Measurements from ENCODE around the gene CGB5.
A peak's percentile ranks its signal among the peaks of the same experiment; 100 is the strongest.
"Not testable (repeated sequence)": the region's sequence is repeated elsewhere in the genome, so short reads cannot be mapped to it uniquely, and the experiment has no call there.

Gene CGB5

GRCh38 chr19:49065905-49066512 lies 22.4 kb downstream of the CGB5 start:
- Histone ChIP-seq H3K9me3 (ENCODE audit: control insufficient read depth, low read length) (no peaks in the 10 kb centered on the region), H3K27me3 (ENCODE audit: control insufficient read depth, insufficient read depth, low read length) (peaks cover 62% of the 10 kb centered on the region), H3K9ac (ENCODE audit: low read length) (no peak overlapping the region), H3K4me3 (ENCODE audit: low read length) (no peak overlapping the region), H3K36me3 (ENCODE audit: control insufficient read depth, insufficient read depth, low read length) (no peaks in the 10 kb centered on the region), H3K4me1 (ENCODE audit: control insufficient read depth, insufficient read depth, low read length) (peaks cover 6% of the 10 kb centered on the region)

GRCh38 chr19:49067554-49067953 lies 23.9 kb downstream of the CGB5 start:
- H3K27me3 ChIP-seq (ENCODE audit: control insufficient read depth, insufficient read depth, low read length) = peaks cover 62% of the 10 kb centered on the region
- peaks cover 6% of the 10 kb centered on the region for H3K4me1 ChIP-seq (ENCODE audit: control insufficient read depth, insufficient read depth, low read length)
- H3K36me3 ChIP-seq (ENCODE audit: control insufficient read depth, insufficient read depth, low read length) = no peaks in the 10 kb centered on the region
- H3K9ac ChIP-seq (ENCODE audit: low read length) = no peak overlapping the region
- H3K4me3 ChIP-seq (ENCODE audit: low read length) = no peak overlapping the region
- no peaks in the 10 kb centered on the region for H3K9me3 ChIP-seq (ENCODE audit: control insufficient read depth, low read length)

- H3K9ac ChIP-seq (ENCODE audit: low read length) = no peak overlapping the region
- H3K9me3 ChIP-seq (ENCODE audit: control insufficient read depth, low read length) = no peaks in the 10 kb centered on the region
- H3K4me3 ChIP-seq (ENCODE audit: low read length) = no peak overlapping the region
- peaks cover 6% of the 10 kb centered on the region for H3K4me1 ChIP-seq (ENCODE audit: control insufficient read depth, insufficient read depth, low read length)
- peaks cover 72% of the 10 kb centered on the region for H3K27me3 ChIP-seq (ENCODE audit: control insufficient read depth, insufficient read depth, low read length)
- H3K36me3 ChIP-seq (ENCODE audit: control insufficient read depth, insufficient read depth, low read length) = no peaks in the 10 kb centered on the region
These were observed 25.4 kb downstream of the CGB5 start for GRCh38 chr19:49069026-49069425.

- H3K9me3 ChIP-seq (ENCODE audit: control insufficient read depth, low read length) = no peaks in the 10 kb centered on the region
- no peaks in the 10 kb centered on the region for H3K4me1 ChIP-seq (ENCODE audit: control insufficient read depth, insufficient read depth, low read length)
- H3K36me3 ChIP-seq (ENCODE audit: control insufficient read depth, insufficient read depth, low read length) = no peaks in the 10 kb centered on the region
- no peak overlapping the region for H3K9ac ChIP-seq (ENCODE audit: low read length)
- H3K27me3 ChIP-seq (ENCODE audit: control insufficient read depth, insufficient read depth, low read length) = peaks cover 66% of the 10 kb centered on the region
- no peak overlapping the region for H3K4me3 ChIP-seq (ENCODE audit: low read length)
These were observed 26.8 kb downstream of the CGB5 start for GRCh38 chr19:49070416-49070815.

GRCh38 chr19:49071860-49072547 lies 28.4 kb downstream of the CGB5 start:
- Histone ChIP-seq H3K4me1 (ENCODE audit: control insufficient read depth, insufficient read depth, low read length) (no peaks in the 10 kb centered on the region), H3K36me3 (ENCODE audit: control insufficient read depth, insufficient read depth, low read length) (no peaks in the 10 kb centered on the region), H3K27me3 (ENCODE audit: control insufficient read depth, insufficient read depth, low read length) (peaks cover 50% of the 10 kb centered on the region), H3K9me3 (ENCODE audit: control insufficient read depth, low read length) (no peaks in the 10 kb centered on the region), H3K4me3 (ENCODE audit: low read length) (no peak overlapping the region), H3K9ac (ENCODE audit: low read length) (no peak overlapping the region)

- H3K4me1 ChIP-seq (ENCODE audit: control insufficient read depth, insufficient read depth, low read length) = no peaks in the 10 kb centered on the region
- peaks cover 40% of the 10 kb centered on the region for H3K27me3 ChIP-seq (ENCODE audit: control insufficient read depth, insufficient read depth, low read length)
- H3K9me3 ChIP-seq (ENCODE audit: control insufficient read depth, low read length) = no peaks in the 10 kb centered on the region
- H3K9ac ChIP-seq (ENCODE audit: low read length) = no peak overlapping the region
- H3K36me3 ChIP-seq (ENCODE audit: control insufficient read depth, insufficient read depth, low read length) = no peaks in the 10 kb centered on the region
- H3K4me3 ChIP-seq (ENCODE audit: low read length) = no peak overlapping the region
These were observed 30.1 kb downstream of the CGB5 start for GRCh38 chr19:49073514-49074378.

- H3K36me3 ChIP-seq (ENCODE audit: control insufficient read depth, insufficient read depth, low read length); H3K9me3 ChIP-seq (ENCODE audit: control insufficient read depth, low read length); H3K4me1 ChIP-seq (ENCODE audit: control insufficient read depth, insufficient read depth, low read length); H3K4me3 ChIP-seq (ENCODE audit: low read length); H3K9ac ChIP-seq (ENCODE audit: low read length): not testable (repeated sequence)
- peaks cover 35% of the 10 kb centered on the region for H3K27me3 ChIP-seq (ENCODE audit: control insufficient read depth, insufficient read depth, low read length)
These were observed 31.2 kb downstream of the CGB5 start for GRCh38 chr19:49074869-49075268.

GRCh38 chr19:49080392-49080791 lies 36.7 kb downstream of the CGB5 start:
- Histone ChIP-seq H3K9ac (ENCODE audit: low read length) (no peak overlapping the region), H3K4me1 (ENCODE audit: control insufficient read depth, insufficient read depth, low read length) (no peaks in the 10 kb centered on the region), H3K4me3 (ENCODE audit: low read length) (no peak overlapping the region), H3K9me3 (ENCODE audit: control insufficient read depth, low read length) (no peaks in the 10 kb centered on the region), H3K36me3 (ENCODE audit: control insufficient read depth, insufficient read depth, low read length) (no peaks in the 10 kb centered on the region), H3K27me3 (ENCODE audit: control insufficient read depth, insufficient read depth, low read length) (no peaks in the 10 kb centered on the region)

GRCh38 chr19:49081273-49081672 lies 37.6 kb downstream of the CGB5 start:
- Histone ChIP-seq H3K4me3 (ENCODE audit: low read length) (no peak overlapping the region), H3K27me3 (ENCODE audit: control insufficient read depth, insufficient read depth, low read length) (no peaks in the 10 kb centered on the region), H3K9ac (ENCODE audit: low read length) (no peak overlapping the region), H3K9me3 (ENCODE audit: control insufficient read depth, low read length) (no peaks in the 10 kb centered on the region), H3K4me1 (ENCODE audit: control insufficient read depth, insufficient read depth, low read length) (peaks cover 3% of the 10 kb centered on the region), H3K36me3 (ENCODE audit: control insufficient read depth, insufficient read depth, low read length) (no peaks in the 10 kb centered on the region)

- Histone ChIP-seq H3K4me1 (ENCODE audit: control insufficient read depth, insufficient read depth, low read length) (peaks cover 16% of the 10 kb centered on the region), H3K4me3 (ENCODE audit: low read length) (no peak overlapping the region), H3K36me3 (ENCODE audit: control insufficient read depth, insufficient read depth, low read length) (peaks cover 5% of the 10 kb centered on the region), H3K9me3 (ENCODE audit: control insufficient read depth, low read length) (no peaks in the 10 kb centered on the region), H3K27me3 (ENCODE audit: control insufficient read depth, insufficient read depth, low read length) (no peaks in the 10 kb centered on the region), H3K9ac (ENCODE audit: low read length) (peak overlapping the region; percentile 93)
These were observed 40.8 kb downstream of the CGB5 start for GRCh38 chr19:49084206-49085019.

- no peaks in the 10 kb centered on the region for H3K27me3 ChIP-seq (ENCODE audit: control insufficient read depth, insufficient read depth, low read length)
- H3K4me3 ChIP-seq (ENCODE audit: low read length) = peak within 1 kb of the TSS; percentile 89
- H3K9ac ChIP-seq (ENCODE audit: low read length) = peak within 1 kb of the TSS; percentile 93
- H3K36me3 ChIP-seq (ENCODE audit: control insufficient read depth, insufficient read depth, low read length) = peaks cover 8% of the 10 kb centered on the region
- peaks cover 16% of the 10 kb centered on the region for H3K4me1 ChIP-seq (ENCODE audit: control insufficient read depth, insufficient read depth, low read length)
- H3K9me3 ChIP-seq (ENCODE audit: control insufficient read depth, low read length) = no peaks in the 10 kb centered on the region
These were observed 41.6 kb downstream of the CGB5 start, which contains the start of gene SNRNP70 for GRCh38 chr19:49085020-49085867. TSS of gene SNRNP70 (plus strand) at chr19:49085451. CDS start at chr19:49086415, 964 bp downstream.

Data from mucosa of stomach (tissue), 1 donor.